Measurements from ENCODE around the gene SVIL. TPM values are rescaled to one million over a fixed set of nuclear protein-coding genes. Genes with fewer than 3 reads are reported as not detected.

The SVIL gene
- total RNA-seq, 1 donor from 2014 or later, result 258 TPM

- Mint-ChIP-seq H3K4me3 (ENCODE audit: unreplicated experiment) (no peak overlapping the region), H3K27ac (ENCODE audit: unreplicated experiment) (no peak overlapping the region), H3K27me3 (ENCODE audit: unreplicated experiment) (no peaks in the 10 kb centered on the region), H3K9me3 (ENCODE audit: unreplicated experiment) (no peaks in the 10 kb centered on the region), H3K36me3 (ENCODE audit: unreplicated experiment) (peaks cover 44% of the 10 kb centered on the region), H3K4me1 (ENCODE audit: unreplicated experiment) (peaks cover 8% of the 10 kb centered on the region)
- DNase-seq (ENCODE audit: extremely low spot score, unreplicated experiment), result no peak
- TF ChIP-seq CTCF (IDR thresholded peaks at IDR 0.05), result no peak
These were observed 132.4 kb downstream of the SVIL start for GRCh38 chr10:29502351-29502750.

- no peak for TF ChIP-seq CTCF (IDR thresholded peaks at IDR 0.05)
- no peak for DNase-seq (ENCODE audit: extremely low spot score, unreplicated experiment)
- H3K4me3 Mint-ChIP-seq (ENCODE audit: unreplicated experiment), result no peak overlapping the region
- H3K36me3 Mint-ChIP-seq (ENCODE audit: unreplicated experiment), result peaks cover 46% of the 10 kb centered on the region
- no peaks in the 10 kb centered on the region for H3K27me3 Mint-ChIP-seq (ENCODE audit: unreplicated experiment)
- H3K4me1 Mint-ChIP-seq (ENCODE audit: unreplicated experiment), result peaks cover 8% of the 10 kb centered on the region
- no peak overlapping the region for H3K27ac Mint-ChIP-seq (ENCODE audit: unreplicated experiment)
- H3K9me3 Mint-ChIP-seq (ENCODE audit: unreplicated experiment), result no peaks in the 10 kb centered on the region
These were observed 133.1 kb downstream of the SVIL start for GRCh38 chr10:29501692-29502091.

GRCh38 chr10:29499993-29500537 lies 134.7 kb downstream of the SVIL start:
- peak; percentile 69 for DNase-seq (ENCODE audit: extremely low spot score, unreplicated experiment)
- H3K4me3 Mint-ChIP-seq (ENCODE audit: unreplicated experiment), result no peak overlapping the region
- H3K27ac Mint-ChIP-seq (ENCODE audit: unreplicated experiment), result peak overlapping the region; percentile 10
- TF ChIP-seq CTCF (IDR thresholded peaks at IDR 0.05), result no peak
- no peaks in the 10 kb centered on the region for H3K9me3 Mint-ChIP-seq (ENCODE audit: unreplicated experiment)
- peaks cover 22% of the 10 kb centered on the region for H3K4me1 Mint-ChIP-seq (ENCODE audit: unreplicated experiment)
- H3K36me3 Mint-ChIP-seq (ENCODE audit: unreplicated experiment), result peaks cover 52% of the 10 kb centered on the region
- H3K27me3 Mint-ChIP-seq (ENCODE audit: unreplicated experiment), result no peaks in the 10 kb centered on the region

GRCh38 chr10:29496341-29497162 lies 138.2 kb downstream of the SVIL start:
- H3K4me1 Mint-ChIP-seq (ENCODE audit: unreplicated experiment), result peaks cover 15% of the 10 kb centered on the region
- peak; percentile 96 for TF ChIP-seq CTCF (IDR thresholded peaks at IDR 0.05)
- H3K27me3 Mint-ChIP-seq (ENCODE audit: unreplicated experiment), result no peaks in the 10 kb centered on the region
- H3K27ac Mint-ChIP-seq (ENCODE audit: unreplicated experiment), result no peak overlapping the region
- no peaks in the 10 kb centered on the region for H3K9me3 Mint-ChIP-seq (ENCODE audit: unreplicated experiment)
- DNase-seq (ENCODE audit: extremely low spot score, unreplicated experiment), result peak; percentile 90
- H3K36me3 Mint-ChIP-seq (ENCODE audit: unreplicated experiment), result peaks cover 60% of the 10 kb centered on the region
- no peak overlapping the region for H3K4me3 Mint-ChIP-seq (ENCODE audit: unreplicated experiment)

- TF ChIP-seq CTCF (IDR thresholded peaks at IDR 0.05), result no peak
- Mint-ChIP-seq H3K4me1 (ENCODE audit: unreplicated experiment) (peaks cover 15% of the 10 kb centered on the region), H3K9me3 (ENCODE audit: unreplicated experiment) (no peaks in the 10 kb centered on the region), H3K27ac (ENCODE audit: unreplicated experiment) (peak overlapping the region; percentile 60), H3K27me3 (ENCODE audit: unreplicated experiment) (no peaks in the 10 kb centered on the region), H3K36me3 (ENCODE audit: unreplicated experiment) (peaks cover 66% of the 10 kb centered on the region), H3K4me3 (ENCODE audit: unreplicated experiment) (no peak overlapping the region)
- DNase-seq (ENCODE audit: extremely low spot score, unreplicated experiment), result no peak
These were observed 139.4 kb downstream of the SVIL start for GRCh38 chr10:29495366-29495765.
